Measurements from ENCODE around the gene PCMTD2.

DNA sequence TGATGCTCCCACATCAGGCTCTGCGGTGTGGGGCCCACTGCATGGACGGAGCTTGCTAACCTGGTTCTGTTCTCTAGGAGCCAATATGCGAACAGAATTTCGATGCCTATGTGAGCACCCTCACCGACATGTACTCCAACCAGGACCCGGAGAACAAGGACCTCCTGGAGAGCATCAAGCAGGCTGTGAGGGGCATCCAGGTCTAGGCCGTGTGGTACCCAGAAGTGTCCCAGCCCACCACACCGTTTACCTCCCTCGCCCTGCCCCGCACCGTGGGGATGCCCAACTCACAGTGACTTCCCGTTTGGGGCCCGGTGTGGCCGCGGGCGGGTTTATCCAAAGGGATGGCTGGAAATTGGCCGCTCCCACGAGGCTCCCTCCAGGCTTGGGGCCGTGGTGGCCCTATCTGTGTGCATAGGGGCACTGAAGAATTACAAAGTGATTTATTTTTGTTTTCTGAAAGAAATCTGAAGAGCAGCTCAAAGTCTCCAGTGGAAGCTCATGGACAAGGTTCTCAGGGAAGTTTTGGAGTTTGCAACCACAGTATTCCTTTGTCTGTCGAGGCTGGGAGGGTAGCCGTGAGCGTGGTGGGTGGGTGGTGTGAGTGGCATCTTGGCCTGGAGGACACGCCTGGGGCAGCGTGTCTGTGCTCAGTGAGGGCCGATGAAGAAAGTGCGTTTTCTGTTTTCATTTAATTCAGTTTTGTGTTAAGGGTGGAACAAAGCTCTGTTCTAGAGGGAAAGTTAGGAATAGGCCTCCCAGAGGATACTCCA, 15.1 kb upstream of the PCMTD2 start:
- TF ChIP-seq, protein P1, sequence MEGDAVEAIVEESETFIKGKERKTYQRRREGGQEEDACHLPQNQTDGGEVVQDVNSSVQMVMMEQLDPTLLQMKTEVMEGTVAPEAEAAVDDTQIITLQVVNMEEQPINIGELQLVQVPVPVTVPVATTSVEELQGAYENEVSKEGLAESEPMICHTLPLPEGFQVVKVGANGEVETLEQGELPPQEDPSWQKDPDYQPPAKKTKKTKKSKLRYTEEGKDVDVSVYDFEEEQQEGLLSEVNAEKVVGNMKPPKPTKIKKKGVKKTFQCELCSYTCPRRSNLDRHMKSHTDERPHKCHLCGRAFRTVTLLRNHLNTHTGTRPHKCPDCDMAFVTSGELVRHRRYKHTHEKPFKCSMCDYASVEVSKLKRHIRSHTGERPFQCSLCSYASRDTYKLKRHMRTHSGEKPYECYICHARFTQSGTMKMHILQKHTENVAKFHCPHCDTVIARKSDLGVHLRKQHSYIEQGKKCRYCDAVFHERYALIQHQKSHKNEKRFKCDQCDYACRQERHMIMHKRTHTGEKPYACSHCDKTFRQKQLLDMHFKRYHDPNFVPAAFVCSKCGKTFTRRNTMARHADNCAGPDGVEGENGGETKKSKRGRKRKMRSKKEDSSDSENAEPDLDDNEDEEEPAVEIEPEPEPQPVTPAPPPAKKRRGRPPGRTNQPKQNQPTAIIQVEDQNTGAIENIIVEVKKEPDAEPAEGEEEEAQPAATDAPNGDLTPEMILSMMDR (IDR thresholded peaks at IDR 0.05): no peak
- TF ChIP-seq POLR2A (IDR thresholded peaks at IDR 0.05; ENCODE audit: low read depth): no peak
- TF ChIP-seq EP300 (IDR thresholded peaks at IDR 0.05): no peak
